Kidney (tissue), 14 donors: Measurements from ENCODE around the gene RSPH4A. TPM values are rescaled to one million over a fixed set of nuclear protein-coding genes. Genes with fewer than 3 reads are reported as not detected.

Source experiments
- DNase-seq, 5 donors: peaks; one replicate each; pipeline ENCODE4 v3.0.0-alpha.2; 2013 to 2020
- FAIRE-seq: peaks from 2 replicates; lab custom pipeline; 2012; peaks lifted over from hg19 to GRCh38; lab: Jason Lieb, UNC
- H3K27ac ChIP-seq, 2 donors: one replicate each; pipeline ENCODE4 v1.7.0; 2013; ENCODE audit warnings: low read depth in 2 of 2, low read length in 2 of 2, inconsistent platforms in 1 of 2
- H3K27me3 ChIP-seq: one replicate; pipeline ENCODE4 v1.7.1; 2013; ENCODE audit warnings: low read length, inconsistent platforms; ENCODE audit not compliant: control insufficient read depth, insufficient read depth
- H3K36me3 ChIP-seq, 3 donors: one replicate each; pipeline versions ENCODE4 v1.7.0 to v1.7.1; 2013; ENCODE audit warnings: low read length in 3 of 3, control low read depth in 1 of 3, inconsistent platforms in 1 of 3; ENCODE audit not compliant: insufficient read depth in 3 of 3, control insufficient read depth in 2 of 3
- H3K4me1 ChIP-seq, 3 donors: one replicate each; pipeline versions ENCODE4 v1.7.0 to v1.7.1; 2013; ENCODE audit warnings: low read length in 3 of 3, inconsistent platforms in 1 of 3, low read depth in 1 of 3; ENCODE audit not compliant: control insufficient read depth in 2 of 3, insufficient read depth in 2 of 3
- H3K4me3 ChIP-seq, 3 donors: one replicate each; pipeline versions ENCODE4 v1.7.0 to v1.8.1; 2013; ENCODE audit warnings: low read length in 3 of 3, control low read depth in 1 of 3, inconsistent platforms in 1 of 3
- H3K9ac ChIP-seq, 3 donors: one replicate each; pipeline versions ENCODE4 v1.7.0 to v1.7.1; 2013; ENCODE audit warnings: low read length in 3 of 3, control low read depth in 1 of 3, inconsistent platforms in 1 of 3
- H3K9me3 ChIP-seq, 3 donors: one replicate each; pipeline versions ENCODE4 v1.7.0 to v1.7.1; 2013; ENCODE audit warnings: low read length in 3 of 3, control low read depth in 1 of 3, inconsistent platforms in 1 of 3; ENCODE audit not compliant: control insufficient read depth in 2 of 3, insufficient read depth in 1 of 3
- CTCF ChIP-seq: IDR thresholded peaks from 3 replicates; pipeline ENCODE4 v1.5.1; 2012; ENCODE audit warnings: mild to moderate bottlenecking, moderate library complexity, borderline replicate concordance; ENCODE audit not compliant: insufficient read depth; ENCODE audit errors: extremely low read depth
- intact Hi-C: fragments of 100-400 bp; cut with DNase I; formaldehyde crosslinking; loops from one replicate; pipeline ENCODE4 v1.11.1; 2022
- polyA plus RNA-seq: library from polyadenylated mRNA; stranded (reverse); fragments of 350-450 nt; fragmentation: Illumina TruSeq; extraction: RNeasy Lipid Tissue Mini Kit (QIAGEN cat#74804); gene quantifications from one replicate; pipeline ENCODE4 v1.2.3, GENCODE V29; 2014; ENCODE audit warnings: low read depth, low replicate concordance; ENCODE audit not compliant: insufficient read depth
- total RNA-seq: library from RNA; stranded (reverse); fragmentation: NEBNext Ultra II Directional; extraction: Animal tissue kit (Norgen Biotek cat#: 25700); gene quantifications from one replicate; pipeline ENCODE4 v1.2.1, GENCODE V29; 2021
- donor health status: control.
- donor health status: control.
- donor health status: control.
- donor health status: control.
- donor health status: control.
- donor health status: DM: yes; HTN: yes; CAD: no.
- donor health status: Normal renal cell carcinoma (clear cell type).

The RSPH4A gene
- total and polyA plus RNA-seq, 2 donors from 2014 or later, result 0.62 to 1.8 TPM

- intact Hi-C loops, result no loop called here
- H3K4me3 ChIP-seq, result peak within 1 kb of the TSS; percentile 92 to 100 (median 99)
- H3K9me3 ChIP-seq, result no peaks in the 10 kb centered on the region
- peaks cover 3 to 19% (median 7%) of the 10 kb centered on the region in 3 donors for H3K4me1 ChIP-seq
- H3K27me3 ChIP-seq, result no peaks in the 10 kb centered on the region
- FAIRE-seq (no peak), DNase-seq (peak; percentile 98 to 100 (median 99))
- peaks cover 0 to 4% (median 0%) of the 10 kb centered on the region in 3 donors for H3K36me3 ChIP-seq
- H3K27ac ChIP-seq, result peak within 1 kb of the TSS; percentile 85 to 89
- TF ChIP-seq CTCF, result no peak
- peak within 1 kb of the TSS; percentile 92 to 99 (median 98) for H3K9ac ChIP-seq
These were observed 45.2 kb upstream of the RSPH4A start, which contains the start of gene RWDD1 for GRCh38 chr6:116570856-116571682. Gene RWDD1, plus strand, starts transcription at chr6:116571504. Its CDS starts 79 bp downstream, at chr6:116571583.

GRCh38 chr6:116571683-116572000, 44.6 kb upstream of the RSPH4A start:
- H3K9me3 ChIP-seq, result no peaks in the 10 kb centered on the region
- peaks cover 3 to 19% (median 7%) of the 10 kb centered on the region in 3 donors for H3K4me1 ChIP-seq
- DNase-seq, result no peak
- peak overlapping the region; percentile 74 to 96 (median 95) for H3K9ac ChIP-seq
- intact Hi-C loops, result no loop called here
- FAIRE-seq, result no peak
- no peaks in the 10 kb centered on the region for H3K27me3 ChIP-seq
- peaks cover 0 to 4% (median 0%) of the 10 kb centered on the region in 3 donors for H3K36me3 ChIP-seq
- peak overlapping the region; percentile 91 to 99 (median 92) for H3K4me3 ChIP-seq
- TF ChIP-seq CTCF, result no peak
- H3K27ac ChIP-seq, result peak overlapping the region; percentile 73 to 85

GRCh38 chr6:116572162-116572561, 44.1 kb upstream of the RSPH4A start:
- Histone ChIP-seq H3K4me1 (peaks cover 3 to 19% (median 7%) of the 10 kb centered on the region in 3 donors), H3K27me3 (no peaks in the 10 kb centered on the region), H3K9me3 (no peaks in the 10 kb centered on the region), H3K36me3 (peaks cover 0 to 6% (median 4%) of the 10 kb centered on the region in 3 donors), H3K4me3 (peak overlapping the region; percentile 91 to 99 (median 92)), H3K27ac (no peak overlapping the region), H3K9ac (peak overlapping the region; percentile 74 to 96 (median 95))
- FAIRE-seq (no peak), DNase-seq (peak in 4 of 5 donors; percentile 16 to 57 (median 38))
- TF ChIP-seq CTCF, result no peak
- intact Hi-C loops, result no loop called here
